IMR-90 (cell line): ENCODE data around the gene RASAL1. TPM values are rescaled to one million over a fixed set of nuclear protein-coding genes. Genes with fewer than 3 reads are reported as not detected.

ENCODE experiments used
- ATAC-seq: fragments of 200-7000 bp; cut with Tn5 transposase; 2 replicates; pipeline ENCODE4 v1.9.1; 2020; ENCODE audit warnings: low read depth, mild to moderate bottlenecking, moderate library complexity
- BruUV-seq: library from RNA; stranded (reverse); fragments of 400-500 nt; replicated peaks from 2 replicates; lab custom pipeline; 2021; lab: Mats Ljungman, UMichigan
- CTCF ChIA-PET: fragments of 300-600 bp; formaldehyde crosslinking; extraction: SDS; loops from one replicate; lab custom pipeline; 2021; ENCODE audit warnings: antibody characterized with exemption; lab: Yijun Ruan, JAX
- POLR2A ChIA-PET: fragments of 300-600 bp; sonication (Branson Sonifier 250); formaldehyde crosslinking; loops from one replicate; lab custom pipeline; 2022; ENCODE audit warnings: antibody characterized with exemption; ENCODE audit not compliant: unreplicated experiment; lab: Charles Lee
- DNase-seq: peaks from one replicate; pipeline ENCODE4 v3.0.0; 2013
- H2AFZ ChIP-seq: replicated peaks from 2 replicates; pipeline ENCODE3; 2013; ENCODE audit warnings: low read length, mild to moderate bottlenecking; ENCODE audit not compliant: poor library complexity
- H2AK5ac ChIP-seq: 2 replicates; pipeline ENCODE4 v1.6.1; 2013; ENCODE audit warnings: low read depth, low read length, inconsistent platforms
- H2AK9ac ChIP-seq: replicated peaks from 2 replicates; pipeline ENCODE3; 2013; ENCODE audit warnings: mild to moderate bottlenecking, low read depth, low read length, moderate library complexity; ENCODE audit not compliant: poor library complexity
- H2BK120ac ChIP-seq: 2 replicates; pipeline ENCODE4 v1.6.1; 2013; ENCODE audit warnings: low read depth, low read length, inconsistent platforms
- H2BK15ac ChIP-seq: 3 replicates; pipeline ENCODE4 v1.6.1; 2013; ENCODE audit warnings: low read depth, low read length, inconsistent platforms
- H2BK20ac ChIP-seq: 2 replicates; pipeline ENCODE4 v1.6.1; 2013; ENCODE audit warnings: low read depth, mild to moderate bottlenecking, inconsistent platforms, low read length, moderate library complexity
- H2BK5ac ChIP-seq: 2 replicates; pipeline ENCODE4 v1.6.1; 2013; ENCODE audit warnings: mild to moderate bottlenecking, low read depth, low read length, inconsistent platforms; ENCODE audit not compliant: poor library complexity, severe bottlenecking
- H3K14ac ChIP-seq: replicated peaks from 2 replicates; pipeline ENCODE4 v1.6.1; 2013; ENCODE audit warnings: low read depth, low read length, inconsistent platforms
- H3K18ac ChIP-seq: 2 replicates; pipeline ENCODE4 v1.6.1; 2013; ENCODE audit warnings: low read depth, low read length, control low read depth
- H3K23ac ChIP-seq: 2 replicates; pipeline ENCODE4 v1.6.1; 2013; ENCODE audit warnings: low read depth, low read length, inconsistent platforms
- H3K27ac ChIP-seq: 2 replicates; pipeline ENCODE4 v1.5.1; 2013; ENCODE audit warnings: mild to moderate bottlenecking, control low read depth, low read length; ENCODE audit not compliant: insufficient read depth
- H3K27me3 ChIP-seq: 2 replicates; pipeline ENCODE4 v1.6.1; 2013; ENCODE audit warnings: low read length; ENCODE audit not compliant: control insufficient read depth, insufficient read depth
- H3K36me3 ChIP-seq: 2 replicates; pipeline ENCODE4 v1.6.1; 2013; ENCODE audit warnings: low read length, mixed read lengths; ENCODE audit not compliant: control insufficient read depth, insufficient read depth
- H3K4ac ChIP-seq: 2 replicates; pipeline ENCODE4 v1.6.1; 2013; ENCODE audit warnings: low read depth, low read length, inconsistent platforms
- H3K4me1 ChIP-seq: 2 replicates; pipeline ENCODE4 v1.6.1; 2013; ENCODE audit warnings: low read length, mixed read lengths; ENCODE audit not compliant: control insufficient read depth, insufficient read depth
- H3K4me2 ChIP-seq: 2 replicates; pipeline ENCODE4 v1.6.1; 2013; ENCODE audit warnings: low read depth, mild to moderate bottlenecking, control low read depth, low read length, moderate library complexity
- H3K4me3 ChIP-seq: 2 replicates; pipeline ENCODE4 v1.5.1; 2013; ENCODE audit warnings: low read depth, mild to moderate bottlenecking, control low read depth, low read length, moderate library complexity; ENCODE audit not compliant: insufficient read depth
- H3K56ac ChIP-seq: 2 replicates; pipeline ENCODE4 v1.6.1; 2013; ENCODE audit warnings: low read length, inconsistent platforms; ENCODE audit not compliant: insufficient read depth; ENCODE audit errors: extremely low read depth
- H3K79me1 ChIP-seq, 2 experiments: 2 replicates each; pipeline ENCODE4 v1.6.1; 2013; ENCODE audit warnings: low read length in 2 of 2, inconsistent platforms in 1 of 2, low read depth in 1 of 2
- H3K9ac ChIP-seq: 2 replicates; pipeline ENCODE4 v1.6.1; 2013; ENCODE audit warnings: low read depth, low read length, control low read depth
- H3K9me1 ChIP-seq: 2 replicates; pipeline ENCODE4 v1.6.1; 2013; ENCODE audit warnings: low read length, inconsistent platforms; ENCODE audit not compliant: insufficient read depth
- H3K9me3 ChIP-seq: 2 replicates; pipeline ENCODE4 v1.6.1; 2013; ENCODE audit warnings: low read length; ENCODE audit not compliant: control insufficient read depth, insufficient read depth
- H4K20me1 ChIP-seq: 2 replicates; pipeline ENCODE4 v1.6.1; 2013; ENCODE audit warnings: low read length, inconsistent platforms; ENCODE audit not compliant: insufficient read depth
- H4K5ac ChIP-seq: 2 replicates; pipeline ENCODE4 v1.6.1; 2013; ENCODE audit warnings: mild to moderate bottlenecking, low read depth, low read length, control low read depth
- H4K8ac ChIP-seq, 2 experiments: 2 replicates each; pipeline ENCODE4 v1.6.1; 2013; ENCODE audit warnings: low read depth in 2 of 2, low read length in 2 of 2, control low read depth in 1 of 2, inconsistent platforms in 1 of 2
- H4K91ac ChIP-seq: 2 replicates; pipeline ENCODE4 v1.6.1; 2013; ENCODE audit warnings: low read depth, low read length, inconsistent platforms; ENCODE audit not compliant: insufficient read depth
- CTCF ChIP-seq: conservative IDR thresholded peaks from 2 replicates; pipeline ENCODE4 v1.5.1; 2012; ENCODE audit warnings: mild to moderate bottlenecking, low read depth, low read length, improper control_type of control experiment
- ELK1 ChIP-seq: fragments of 150-350 bp; IDR thresholded peaks from 2 replicates; pipeline ENCODE4 v1.6.1; 2016; ENCODE audit warnings: low read depth, mild to moderate bottlenecking, low read length, moderate library complexity, borderline replicate concordance
- FOS ChIP-seq: fragments of 150-350 bp; IDR thresholded peaks from 2 replicates; pipeline ENCODE4 v1.6.1; 2016; ENCODE audit warnings: low read depth, low read length
- MXI1 ChIP-seq: IDR thresholded peaks from 2 replicates; pipeline ENCODE4 v1.6.1; 2012; ENCODE audit warnings: low read depth, mild to moderate bottlenecking, low read length, moderate library complexity, borderline replicate concordance
- POLR2A ChIP-seq: IDR thresholded peaks from 2 replicates; pipeline ENCODE4 v1.6.1; 2012; ENCODE audit warnings: mild to moderate bottlenecking, low read depth, low read length
- RFX5 ChIP-seq: IDR thresholded peaks from 2 replicates; pipeline ENCODE4 v1.8.0; 2012; ENCODE audit warnings: low read depth, mild to moderate bottlenecking, low read length, moderate library complexity
- USF2 ChIP-seq: fragments of 150-350 bp; IDR thresholded peaks from 2 replicates; pipeline ENCODE4 v1.6.1; 2017; ENCODE audit warnings: mild to moderate bottlenecking, antibody characterized with exemption, low read length, low read depth
- WGBS, 2 experiments: methylation state at CpG; one replicate each; pipeline versions ENCODE4 v1.1.5 to v1.1.7; 2013; ENCODE audit warnings: missing lambda C conversion rate in 2 of 2; ENCODE audit not compliant: insufficient read length in 1 of 2; ENCODE audit errors: extremely low coverage in 2 of 2; 5-methylcytosine and 5-hydroxymethylcytosine counted together
- dilution Hi-C: fragments of 300-500 bp; cut with HindIII; formaldehyde crosslinking; loops from one replicate; pipeline ENCODE4 v1.14.3; 2018; ENCODE audit warnings: low sequenced_read_pairs; ENCODE audit not compliant: unreplicated experiment
- in situ Hi-C: fragments of 300-500 bp; cut with MboI; formaldehyde crosslinking; loops from 3 replicates; pipeline ENCODE4 v1.14.3; 2019; ENCODE audit warnings: low sequenced_read_pairs, inconsistent platforms, mixed read lengths
- intact Hi-C: fragments of 100-400 bp; cut with micrococcal nuclease; formaldehyde crosslinking; loops from 2 replicates; pipeline ENCODE4 v1.10.0; 2022
- polyA plus RNA-seq, 3 experiments: library from polyadenylated mRNA; depleted of rRNA; stranded (reverse); fragments of >200 nt; gene quantifications; 2 replicates each; pipeline ENCODE4 v1.2.3, GENCODE V29; 2012; ENCODE audit warnings: low replicate concordance in 1 of 3
- total RNA-seq: library from RNA; depleted of rRNA; stranded (reverse); fragments of >200 nt; gene quantifications from 2 replicates; pipeline ENCODE4 v1.2.3, GENCODE V29; 2012

Gene RASAL1
- total and polyA plus RNA-seq, 2 of the 4 experiments (the other 2 are of a cell fraction) = not detected

GRCh38 chr12:113058553-113058952 lies 77.0 kb downstream of the RASAL1 start:
- no peaks in the 10 kb centered on the region for H3K9me3 ChIP-seq
- BruUV-seq = no TSS peak
- no peak overlapping the region for H2BK120ac ChIP-seq
- no peaks in the 10 kb centered on the region for H3K79me1 ChIP-seq
- dilution Hi-C loops (no loop called here), intact Hi-C loops (no loop called here), in situ Hi-C loops (no loop called here)
- no peak for TF ChIP-seq CTCF
- TF ChIP-seq FOS = no peak
- no peak for TF ChIP-seq POLR2A
- no peak for TF ChIP-seq USF2
- no peak for TF ChIP-seq ELK1
- TF ChIP-seq MXI1 = no peak
- TF ChIP-seq RFX5 = no peak
- no peaks in the 10 kb centered on the region for H3K36me3 ChIP-seq
- 0 out of 2 replicates have a peak, but pooled peaks cover 2% of the 10 kb centered on the region for H3K9me1 ChIP-seq
- no peaks in the 10 kb centered on the region for H3K4me1 ChIP-seq
- ChIA-PET CTCF (interaction anchor here (0.9 kb wide), 1 partner anchor 94 kb away, joined by 3 read pairs; no protein-coding TSS in a partner anchor), POLR2A (no interaction called here)
- H2BK15ac ChIP-seq = no peak overlapping the region
- no peak overlapping the region for H3K4me3 ChIP-seq
- no CpG with 5 or more reads among the region's 1 CpG for WGBS, 2 experiments
- H2BK20ac ChIP-seq = no peak overlapping the region
- no peak overlapping the region for H2AK9ac ChIP-seq
- H3K9ac ChIP-seq = no peak overlapping the region
- H4K91ac ChIP-seq = no peak overlapping the region
- H3K56ac ChIP-seq = no peak overlapping the region
- H3K27me3 ChIP-seq = peaks cover 45% of the 10 kb centered on the region
- ATAC-seq = no peak
- no peak overlapping the region for H2BK5ac ChIP-seq
- H3K18ac ChIP-seq = no peak overlapping the region
- no peak overlapping the region for H3K14ac ChIP-seq
- no peak overlapping the region for H3K27ac ChIP-seq
- H4K8ac ChIP-seq = no peak overlapping the region
- no peak for DNase-seq
- no peak overlapping the region for H4K5ac ChIP-seq
- H2AK5ac ChIP-seq = no peak overlapping the region
- no peak overlapping the region for H2AFZ ChIP-seq
- no peak overlapping the region for H3K4me2 ChIP-seq
- H4K20me1 ChIP-seq = no peaks in the 10 kb centered on the region
- no peak overlapping the region for H3K4ac ChIP-seq
- no peak overlapping the region for H3K23ac ChIP-seq
